ENCODE results near the gene ZNF726. TPM values are rescaled to one million over a fixed set of nuclear protein-coding genes. Genes with fewer than 3 reads are reported as not detected.
"Not testable (repeated sequence)": the region's sequence is repeated elsewhere in the genome, so short reads cannot be mapped to it uniquely, and the experiment has no call there.

ZNF726 gene
- total RNA-seq, 1 experiment from 2014 or later = not detected

DNA sequence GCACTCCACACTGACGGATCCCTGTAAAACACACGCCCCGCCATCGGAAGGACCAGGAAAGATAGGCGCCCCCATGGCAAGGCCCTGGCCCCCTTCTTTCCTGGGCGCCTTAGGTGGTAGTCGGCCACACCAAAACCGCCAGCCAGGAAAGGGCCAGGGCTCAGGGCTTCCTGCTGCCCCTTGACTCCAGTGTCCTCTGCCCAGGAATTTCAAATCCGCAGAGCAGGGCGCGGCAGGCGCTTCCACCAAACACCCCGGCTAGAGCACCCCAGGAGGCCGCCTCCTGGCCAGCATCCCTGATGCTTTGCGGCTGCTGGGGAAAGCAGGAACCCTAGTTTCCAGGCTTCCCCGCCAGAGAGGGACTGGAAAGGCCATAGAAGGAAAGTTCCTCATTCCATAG is 57.5 kb downstream of the ZNF726 start:
- Histone ChIP-seq H3K27me3 (ENCODE audit: insufficient read depth, low read length) (no peaks in the 10 kb centered on the region), H2AFZ (ENCODE audit: low read depth, low read length, poor library complexity, severe bottlenecking) (no peak overlapping the region), H3K79me2 (ENCODE audit: insufficient read depth, low read length) (no peaks in the 10 kb centered on the region), H3K4me3 (replicated peaks in 1 of 2; ENCODE audit: low read depth in 1 of 2, low read length in 2 of 2) (no peak overlapping the region), H4K20me1 (ENCODE audit: insufficient read depth) (no peaks in the 10 kb centered on the region), H3K9me2 (ENCODE audit: insufficient read depth) (no peaks in the 10 kb centered on the region), H3K4me2 (ENCODE audit: low read length) (no peak overlapping the region), H3K9me3 (ENCODE audit: control insufficient read depth in 1 of 2, insufficient read depth in 1 of 2, low read depth in 1 of 2, low read length in 2 of 2) (peaks cover 6 to 14% of the 10 kb centered on the region in 2 experiments; a peak in 2 of 4 replicates), H3K4me1 (ENCODE audit: control insufficient read depth in 1 of 2, insufficient read depth in 2 of 2, low read length in 2 of 2) (no peaks in the 10 kb centered on the region), H3K36me3 (ENCODE audit: control insufficient read depth in 1 of 2, insufficient read depth in 2 of 2, low read length in 2 of 2) (no peaks in the 10 kb centered on the region), H3K9ac (ENCODE audit: low read length) (no peak overlapping the region), H3K27ac (ENCODE audit: low read depth, low read length) (no peak overlapping the region)
- BruUV-seq (replicated peaks) = no TSS peak
- ATAC-seq (no peak), DNase-seq (ENCODE audit: low read depth, low spot score) (no peak)
- POLR2A ChIA-PET = no interaction called here
- intact Hi-C loops (cut with micrococcal nuclease) = no loop called here
- CTCF ChIA-PET = no interaction called here
- RAD21 ChIA-PET (ENCODE audit: low non-redundant PET in 1 of 2, low total read pairs in 2 of 2, uncharacterized antibody in 2 of 2, unreplicated experiment in 2 of 2) = no interaction called here
- TF ChIP-seq ZNF274 (IDR thresholded peaks at IDR 0.05; ENCODE audit: low read depth, low read length) (no peak), FOSL1 (IDR thresholded peaks at IDR 0.05; ENCODE audit: low read depth) (no peak)

DNA sequence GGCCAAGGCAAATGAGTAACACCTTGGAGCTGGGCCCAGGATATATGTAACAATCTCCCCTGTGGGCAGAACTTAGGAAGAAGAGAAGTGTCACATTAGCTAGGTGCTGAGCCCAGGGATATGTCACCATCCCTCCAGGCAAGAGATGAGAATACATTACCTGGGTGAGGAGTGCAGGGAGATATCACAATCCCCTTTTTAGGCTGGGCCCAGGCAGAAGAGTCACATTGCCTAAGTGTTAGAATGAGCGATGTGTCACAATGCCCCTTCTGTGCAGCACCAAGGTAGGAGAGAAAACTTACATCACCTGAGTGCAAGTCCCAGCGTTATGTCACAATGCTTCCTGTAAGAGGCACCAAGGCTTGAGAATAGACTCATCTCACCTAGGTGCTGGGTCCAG is 60.3 kb downstream of the ZNF726 start:
- Histone ChIP-seq H3K79me2 (ENCODE audit: insufficient read depth, low read length) (no peaks in the 10 kb centered on the region), H3K9ac (ENCODE audit: low read length) (no peak overlapping the region), H2AFZ (ENCODE audit: low read depth, low read length, poor library complexity, severe bottlenecking) (no peak overlapping the region), H3K9me3 (ENCODE audit: control insufficient read depth in 1 of 2, insufficient read depth in 1 of 2, low read depth in 1 of 2, low read length in 2 of 2) (peaks cover 3 to 13% of the 10 kb centered on the region in 2 experiments; a peak in 2 of 4 replicates), H3K4me2 (ENCODE audit: low read length) (no peak overlapping the region), H3K9me2 (ENCODE audit: insufficient read depth) (no peaks in the 10 kb centered on the region), H3K36me3 (ENCODE audit: control insufficient read depth in 1 of 2, insufficient read depth in 2 of 2, low read length in 2 of 2) (no peaks in the 10 kb centered on the region), H3K27ac (ENCODE audit: low read depth, low read length) (no peak overlapping the region), H3K27me3 (ENCODE audit: insufficient read depth, low read length) (no peaks in the 10 kb centered on the region), H3K4me1 (ENCODE audit: control insufficient read depth in 1 of 2, insufficient read depth in 2 of 2, low read length in 2 of 2) (no peaks in the 10 kb centered on the region), H3K4me3 (replicated peaks in 1 of 2; ENCODE audit: low read depth in 1 of 2, low read length in 2 of 2) (no peak overlapping the region), H4K20me1 (ENCODE audit: insufficient read depth) (no peaks in the 10 kb centered on the region)
- DNase-seq (ENCODE audit: low read depth, low spot score) (no peak), ATAC-seq (no peak)
- intact Hi-C loops (cut with micrococcal nuclease) = no loop called here
- ChIA-PET RAD21 (ENCODE audit: low non-redundant PET in 1 of 2, low total read pairs in 2 of 2, uncharacterized antibody in 2 of 2, unreplicated experiment in 2 of 2) (no interaction called here), POLR2A (no interaction called here), CTCF (no interaction called here)
- TF ChIP-seq ZFX (IDR thresholded peaks at IDR 0.05) (no peak), CTCF (IDR thresholded peaks at IDR 0.05 in 2 of 3, conservative IDR thresholded peaks at IDR 0.05 in 1 of 3; ENCODE audit: borderline replicate concordance in 1 of 3, insufficient read depth in 1 of 3, low read depth in 2 of 3, low read length in 2 of 3) (no peak), YY1 (IDR thresholded peaks at IDR 0.05; ENCODE audit: extremely low read depth, insufficient replicate concordance, low read depth, low read length) (no peak), SP1 (IDR thresholded peaks at IDR 0.05; ENCODE audit: low read depth) (no peak), TCF7L2 (IDR thresholded peaks at IDR 0.05; ENCODE audit: borderline replicate concordance, extremely low read depth, insufficient read depth, insufficient read length) (no peak), SIN3A (IDR thresholded peaks at IDR 0.05; ENCODE audit: low read depth) (no peak)
- TF ChIP-seq, protein P1, sequence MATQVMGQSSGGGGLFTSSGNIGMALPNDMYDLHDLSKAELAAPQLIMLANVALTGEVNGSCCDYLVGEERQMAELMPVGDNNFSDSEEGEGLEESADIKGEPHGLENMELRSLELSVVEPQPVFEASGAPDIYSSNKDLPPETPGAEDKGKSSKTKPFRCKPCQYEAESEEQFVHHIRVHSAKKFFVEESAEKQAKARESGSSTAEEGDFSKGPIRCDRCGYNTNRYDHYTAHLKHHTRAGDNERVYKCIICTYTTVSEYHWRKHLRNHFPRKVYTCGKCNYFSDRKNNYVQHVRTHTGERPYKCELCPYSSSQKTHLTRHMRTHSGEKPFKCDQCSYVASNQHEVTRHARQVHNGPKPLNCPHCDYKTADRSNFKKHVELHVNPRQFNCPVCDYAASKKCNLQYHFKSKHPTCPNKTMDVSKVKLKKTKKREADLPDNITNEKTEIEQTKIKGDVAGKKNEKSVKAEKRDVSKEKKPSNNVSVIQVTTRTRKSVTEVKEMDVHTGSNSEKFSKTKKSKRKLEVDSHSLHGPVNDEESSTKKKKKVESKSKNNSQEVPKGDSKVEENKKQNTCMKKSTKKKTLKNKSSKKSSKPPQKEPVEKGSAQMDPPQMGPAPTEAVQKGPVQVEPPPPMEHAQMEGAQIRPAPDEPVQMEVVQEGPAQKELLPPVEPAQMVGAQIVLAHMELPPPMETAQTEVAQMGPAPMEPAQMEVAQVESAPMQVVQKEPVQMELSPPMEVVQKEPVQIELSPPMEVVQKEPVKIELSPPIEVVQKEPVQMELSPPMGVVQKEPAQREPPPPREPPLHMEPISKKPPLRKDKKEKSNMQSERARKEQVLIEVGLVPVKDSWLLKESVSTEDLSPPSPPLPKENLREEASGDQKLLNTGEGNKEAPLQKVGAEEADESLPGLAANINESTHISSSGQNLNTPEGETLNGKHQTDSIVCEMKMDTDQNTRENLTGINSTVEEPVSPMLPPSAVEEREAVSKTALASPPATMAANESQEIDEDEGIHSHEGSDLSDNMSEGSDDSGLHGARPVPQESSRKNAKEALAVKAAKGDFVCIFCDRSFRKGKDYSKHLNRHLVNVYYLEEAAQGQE (IDR thresholded peaks at IDR 0.05; ENCODE audit: low read depth) = no peak
- BruUV-seq (replicated peaks) = no TSS peak

DNA sequence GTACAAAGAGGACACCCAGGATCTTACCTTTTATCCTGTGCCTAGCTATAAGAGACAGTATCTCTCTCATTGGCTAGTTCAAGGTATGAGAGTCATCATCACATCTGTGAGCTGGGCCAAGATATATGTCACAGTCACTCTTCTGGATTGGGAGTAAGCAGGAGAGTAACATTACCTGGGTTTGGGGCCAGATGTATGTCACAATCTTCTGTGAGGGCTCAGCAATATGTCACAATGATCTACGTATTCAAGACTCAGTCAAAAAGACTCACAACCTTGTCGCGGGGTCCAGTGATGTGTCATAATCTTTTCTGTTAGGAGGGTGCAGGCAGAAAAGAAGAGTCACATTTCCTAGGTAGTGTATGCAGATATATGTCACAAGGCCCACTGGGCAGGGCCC is 61.9 kb downstream of the ZNF726 start:
- CTCF ChIA-PET; POLR2A ChIA-PET; intact Hi-C loops (cut with micrococcal nuclease): not testable (repeated sequence)

More for the DNA sequence above, 61.9 kb downstream of the ZNF726 start:
- H3K4me3 ChIP-seq (replicated peaks in 1 of 2; ENCODE audit: low read depth in 1 of 2, low read length in 2 of 2); DNase-seq (ENCODE audit: low read depth, low spot score); RAD21 ChIA-PET (ENCODE audit: low non-redundant PET in 1 of 2, low total read pairs in 2 of 2, uncharacterized antibody in 2 of 2, unreplicated experiment in 2 of 2); H3K79me2 ChIP-seq (ENCODE audit: insufficient read depth, low read length); H3K27me3 ChIP-seq (ENCODE audit: insufficient read depth, low read length); H3K4me1 ChIP-seq (ENCODE audit: control insufficient read depth in 1 of 2, insufficient read depth in 2 of 2, low read length in 2 of 2); H3K9ac ChIP-seq (ENCODE audit: low read length); H3K27ac ChIP-seq (ENCODE audit: low read depth, low read length); BruUV-seq (replicated peaks); H4K20me1 ChIP-seq (ENCODE audit: insufficient read depth); H2AFZ ChIP-seq (ENCODE audit: low read depth, low read length, poor library complexity, severe bottlenecking); H3K4me2 ChIP-seq (ENCODE audit: low read length); H3K9me2 ChIP-seq (ENCODE audit: insufficient read depth); H3K36me3 ChIP-seq (ENCODE audit: control insufficient read depth in 1 of 2, insufficient read depth in 2 of 2, low read length in 2 of 2); ATAC-seq: not testable (repeated sequence)
- peaks cover 3 to 13% of the 10 kb centered on the region in 2 experiments; a peak in 2 of 4 replicates for H3K9me3 ChIP-seq (ENCODE audit: control insufficient read depth in 1 of 2, insufficient read depth in 1 of 2, low read depth in 1 of 2, low read length in 2 of 2)

All from HCT116 (cell line).